NOMO-1 (cell line): Measurements from ENCODE around the gene RNF148.

Source experiments
- DNase-seq, 2 experiments: peaks; one replicate each; lab custom pipeline; 2025; ENCODE audit not compliant: unreplicated experiment in 2 of 2; lab: John Stamatoyannopoulos, UW

RNF148 gene, protein sequence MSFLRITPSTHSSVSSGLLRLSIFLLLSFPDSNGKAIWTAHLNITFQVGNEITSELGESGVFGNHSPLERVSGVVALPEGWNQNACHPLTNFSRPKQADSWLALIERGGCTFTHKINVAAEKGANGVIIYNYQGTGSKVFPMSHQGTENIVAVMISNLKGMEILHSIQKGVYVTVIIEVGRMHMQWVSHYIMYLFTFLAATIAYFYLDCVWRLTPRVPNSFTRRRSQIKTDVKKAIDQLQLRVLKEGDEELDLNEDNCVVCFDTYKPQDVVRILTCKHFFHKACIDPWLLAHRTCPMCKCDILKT

DNA sequence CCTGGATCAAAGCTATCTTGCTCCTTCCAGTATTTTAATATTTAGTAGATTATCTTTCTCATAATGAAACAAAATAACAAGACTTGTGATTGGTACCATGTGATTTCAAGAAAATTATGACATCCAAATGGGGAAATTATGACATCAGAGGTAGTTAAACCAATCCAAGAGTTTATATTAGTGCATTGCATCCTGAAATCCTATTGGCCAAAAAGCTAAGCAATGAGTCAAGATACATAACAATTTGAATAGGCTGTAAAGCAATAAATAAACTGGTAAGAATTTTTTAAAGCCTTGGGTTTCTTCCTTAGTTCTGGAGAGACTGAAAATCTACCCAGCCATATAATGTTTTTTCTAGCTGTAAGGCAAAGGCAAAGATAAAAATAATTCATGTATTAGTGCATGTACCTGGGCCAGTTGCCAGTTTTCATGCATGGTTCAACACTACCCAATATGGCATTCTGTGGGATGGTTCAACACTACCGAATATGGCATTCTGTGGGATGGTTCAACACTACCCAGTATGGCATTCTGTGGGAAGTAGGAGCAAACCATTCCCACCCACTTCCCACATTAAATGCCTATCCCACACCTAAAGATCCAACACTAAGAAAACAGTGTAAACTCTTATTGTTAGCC lies at the start of gene RNF148:
Gene RNF148, minus strand, starts transcription at position 51 of the 639 bp plus-strand sequence. CDS start 172 bp downstream, outside the sequence.
- DNase-seq, result no peak

DNA sequence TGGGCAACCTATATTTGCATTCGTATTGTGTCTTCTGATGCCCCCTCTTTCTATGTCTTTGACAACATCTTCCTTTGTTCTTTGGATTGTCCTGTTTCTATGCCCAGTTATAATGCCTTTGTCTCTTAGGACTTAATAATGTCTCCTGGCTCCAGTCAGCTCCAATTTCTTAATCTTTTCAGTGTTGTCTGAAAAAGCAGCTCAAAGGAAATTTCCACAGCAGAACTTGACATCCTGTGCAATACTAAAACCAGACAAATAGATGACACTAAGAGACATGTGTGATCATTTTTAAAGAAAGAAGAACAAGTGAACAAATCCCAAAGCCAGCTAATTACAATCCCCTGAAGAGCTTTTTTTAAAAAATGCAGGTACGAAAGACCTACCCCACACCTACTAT lies 47.7 kb upstream of the RNF148 start:
- no peak for DNase-seq

DNA sequence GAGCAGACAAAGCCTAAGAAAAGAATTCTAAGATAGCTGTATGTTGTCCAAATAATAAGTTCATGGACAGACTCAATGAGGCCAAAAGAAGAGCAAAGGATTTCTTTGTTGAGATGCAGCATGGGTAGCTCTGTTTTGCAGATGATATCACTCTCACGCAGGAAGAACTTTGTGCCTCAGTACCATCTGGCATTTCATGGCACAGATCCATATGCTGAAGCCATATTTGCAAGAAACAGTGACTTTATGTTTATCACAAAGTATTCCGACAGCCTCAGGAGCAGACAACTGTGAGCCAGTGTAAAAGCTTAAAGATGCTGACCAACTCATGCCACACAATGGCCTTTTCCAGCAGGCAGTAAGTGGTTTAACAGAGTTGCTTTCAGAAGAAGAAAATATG lies 45.5 kb upstream of the RNF148 start:
- no peak for DNase-seq

DNA sequence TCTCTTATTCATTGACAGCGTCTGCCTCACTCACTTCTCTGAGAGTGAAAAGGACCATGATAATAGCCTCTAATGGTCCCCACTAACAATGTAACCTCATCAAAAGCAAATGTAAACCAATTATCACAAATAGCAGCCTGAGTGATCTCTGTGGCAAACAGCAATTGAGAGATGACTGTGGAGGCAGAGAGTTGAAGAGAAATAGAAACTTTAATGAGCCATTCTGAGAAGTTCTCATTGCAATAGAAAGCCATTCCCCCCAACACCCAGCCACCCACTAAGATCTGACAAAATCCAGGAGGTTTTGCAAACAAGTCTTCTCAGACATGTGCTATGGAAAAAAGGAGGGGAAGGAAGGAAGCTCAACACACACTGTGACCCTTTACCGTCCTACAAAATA lies 44.2 kb upstream of the RNF148 start:
- DNase-seq, result no peak

DNA sequence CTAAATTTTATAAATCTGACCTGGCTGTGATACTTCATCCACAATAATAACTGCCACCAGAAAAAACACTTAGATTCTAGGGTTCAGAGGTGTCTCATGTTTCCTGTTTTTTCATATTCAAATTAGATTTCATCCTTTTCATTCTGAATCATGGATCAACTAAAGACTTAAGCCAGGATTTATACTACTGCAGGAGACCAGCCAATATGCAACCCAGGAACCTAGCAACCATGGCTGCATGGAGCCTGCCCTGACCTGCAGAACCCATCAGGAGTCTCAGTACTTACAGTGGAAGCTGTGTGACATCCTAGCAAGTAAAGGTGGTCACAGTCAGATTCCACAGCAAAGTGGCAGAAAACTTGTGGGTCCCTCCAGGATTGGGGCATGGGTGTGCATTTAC lies 40.5 kb upstream of the RNF148 start:
- no peak for DNase-seq

DNA sequence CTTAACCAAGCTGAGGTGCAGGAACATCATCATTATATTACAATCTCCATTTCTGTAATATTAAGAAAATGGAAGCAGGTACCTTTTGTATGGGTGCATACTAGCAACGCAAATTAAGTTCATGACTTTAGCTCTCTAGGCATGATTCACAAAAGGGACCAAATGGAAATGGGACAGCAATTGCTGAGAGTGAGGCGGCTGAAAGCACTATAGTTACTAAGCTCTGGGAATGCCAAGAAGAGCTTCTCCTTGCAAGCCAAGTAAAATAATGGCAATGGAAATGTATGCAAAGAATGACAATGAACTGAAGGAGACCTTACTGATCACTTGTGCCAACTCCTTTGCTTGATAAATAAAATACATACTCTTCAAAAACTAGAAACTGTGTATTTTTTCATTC lies 36.2 kb upstream of the RNF148 start:
- no peak for DNase-seq

DNA sequence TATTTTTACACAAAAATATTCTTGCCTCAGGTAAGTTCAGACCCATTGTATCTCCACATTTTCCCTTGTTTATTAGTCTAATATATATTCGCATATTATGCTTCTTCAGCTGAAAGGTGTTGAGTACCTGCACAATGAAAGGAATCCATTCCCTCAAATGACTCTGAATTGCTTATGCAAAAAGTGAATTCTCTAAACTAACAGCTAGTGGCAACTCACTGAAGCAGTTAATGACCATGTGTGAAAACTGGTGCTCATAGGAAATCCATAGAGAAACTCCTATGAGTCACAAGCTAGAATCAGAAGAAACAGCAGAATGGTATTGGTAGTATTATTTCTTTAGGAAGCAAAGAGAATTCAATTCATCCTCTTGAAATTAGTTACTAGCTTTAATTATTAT lies 33.5 kb upstream of the RNF148 start:
- no peak for DNase-seq

DNA sequence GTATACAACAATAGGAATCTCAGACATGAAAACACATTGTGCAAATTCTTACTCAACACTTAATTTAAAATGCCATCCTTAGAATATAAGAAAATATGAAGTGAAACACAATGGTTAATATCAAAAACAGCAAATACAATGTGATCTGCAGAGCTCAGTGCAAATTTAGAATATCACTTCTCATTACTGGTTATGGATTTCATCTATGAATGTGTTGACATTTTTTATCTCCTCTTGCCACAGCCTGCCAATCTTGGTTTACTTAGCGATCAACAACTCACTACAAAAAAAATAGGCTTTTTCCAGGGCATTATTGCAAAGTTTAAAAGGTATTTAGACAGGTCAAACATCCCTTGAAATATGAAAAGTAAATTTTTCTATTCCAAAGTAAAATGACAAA lies 25.0 kb upstream of the RNF148 start:
- no peak for DNase-seq

DNA sequence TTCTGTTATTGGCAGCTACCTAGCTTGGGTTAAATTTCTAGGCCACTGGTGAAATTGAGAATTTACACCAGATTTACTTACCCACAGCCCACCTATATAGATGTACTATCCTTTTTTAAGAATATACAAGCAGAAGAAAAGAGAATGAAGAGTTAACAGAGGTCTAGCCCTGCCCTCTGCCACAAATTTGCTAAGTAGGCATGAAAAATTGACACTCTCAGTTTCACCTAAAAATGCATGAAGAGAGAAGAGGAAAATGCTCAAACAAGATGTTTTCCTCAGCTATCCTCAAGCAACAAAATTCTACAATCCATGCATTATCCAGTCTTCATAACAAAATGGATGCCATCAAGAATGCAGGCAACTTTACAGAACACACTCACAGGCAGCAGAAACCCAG lies 24.6 kb upstream of the RNF148 start:
- DNase-seq, result no peak

DNA sequence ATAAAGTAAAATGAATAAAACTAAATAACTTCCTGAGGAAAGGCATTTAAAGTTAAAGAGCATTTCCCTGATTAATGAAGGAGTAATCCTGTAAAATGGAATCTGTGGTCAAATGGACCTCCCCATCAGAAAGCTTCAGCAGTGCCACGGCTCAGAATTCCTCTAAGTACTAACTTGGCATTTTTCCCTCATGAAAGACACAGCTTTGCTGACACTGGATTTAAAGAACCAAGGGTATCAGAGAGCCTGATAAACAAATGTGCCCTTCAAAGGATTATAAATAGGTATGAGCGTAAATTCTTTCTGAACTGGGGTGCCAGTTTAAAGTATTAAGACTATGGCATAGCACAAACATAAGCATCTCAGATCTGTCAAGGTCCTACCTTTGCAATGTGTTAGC lies 24.2 kb upstream of the RNF148 start:
- DNase-seq, result no peak

DNA sequence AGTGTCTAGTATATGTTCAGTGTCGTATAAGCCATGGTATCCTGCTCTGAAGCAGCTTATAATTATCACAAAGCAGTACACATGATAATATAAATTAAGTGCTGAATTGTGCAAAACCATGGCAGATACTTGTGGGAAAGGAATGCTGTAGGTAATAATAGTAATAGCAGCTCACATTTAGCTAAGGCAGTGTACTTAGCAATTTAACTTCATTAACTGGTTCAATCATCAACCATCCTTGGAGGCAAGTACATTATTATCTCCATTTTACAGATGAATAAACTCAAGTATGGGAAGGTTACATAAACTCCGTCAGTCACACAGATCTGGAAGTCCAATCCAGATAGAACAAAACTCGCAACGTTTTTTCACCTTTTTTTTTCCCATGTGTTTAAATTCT lies 21.6 kb upstream of the RNF148 start:
- DNase-seq, result no peak

DNA sequence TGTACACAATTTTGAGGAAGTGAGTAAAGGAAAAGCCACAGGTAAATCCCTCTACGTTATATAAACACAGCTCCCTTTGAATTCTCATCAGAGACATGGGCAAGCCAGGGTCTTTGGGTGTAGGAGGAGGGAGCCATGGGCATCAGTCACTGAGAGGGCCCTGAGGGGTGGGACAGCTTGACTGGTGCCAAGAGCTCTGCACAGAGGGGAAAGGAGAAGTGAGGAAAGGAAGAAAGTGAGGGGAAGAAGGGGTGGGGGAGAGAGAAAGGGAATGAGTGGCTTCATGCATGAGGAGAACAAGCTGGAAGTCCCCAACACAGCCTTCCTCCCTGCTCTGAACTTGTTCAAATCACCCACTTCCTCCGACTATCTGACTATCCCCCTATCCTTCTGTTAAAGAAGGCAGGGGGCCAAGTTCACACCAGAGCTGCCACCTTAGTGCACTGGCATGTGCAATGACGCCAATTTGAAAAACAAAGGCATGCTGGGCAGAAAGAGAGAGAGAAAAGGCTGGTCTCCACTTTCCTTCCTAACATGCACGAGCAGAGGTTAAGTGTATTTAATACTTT lies 16.4 kb upstream of the RNF148 start:
- DNase-seq, result no peak

DNA sequence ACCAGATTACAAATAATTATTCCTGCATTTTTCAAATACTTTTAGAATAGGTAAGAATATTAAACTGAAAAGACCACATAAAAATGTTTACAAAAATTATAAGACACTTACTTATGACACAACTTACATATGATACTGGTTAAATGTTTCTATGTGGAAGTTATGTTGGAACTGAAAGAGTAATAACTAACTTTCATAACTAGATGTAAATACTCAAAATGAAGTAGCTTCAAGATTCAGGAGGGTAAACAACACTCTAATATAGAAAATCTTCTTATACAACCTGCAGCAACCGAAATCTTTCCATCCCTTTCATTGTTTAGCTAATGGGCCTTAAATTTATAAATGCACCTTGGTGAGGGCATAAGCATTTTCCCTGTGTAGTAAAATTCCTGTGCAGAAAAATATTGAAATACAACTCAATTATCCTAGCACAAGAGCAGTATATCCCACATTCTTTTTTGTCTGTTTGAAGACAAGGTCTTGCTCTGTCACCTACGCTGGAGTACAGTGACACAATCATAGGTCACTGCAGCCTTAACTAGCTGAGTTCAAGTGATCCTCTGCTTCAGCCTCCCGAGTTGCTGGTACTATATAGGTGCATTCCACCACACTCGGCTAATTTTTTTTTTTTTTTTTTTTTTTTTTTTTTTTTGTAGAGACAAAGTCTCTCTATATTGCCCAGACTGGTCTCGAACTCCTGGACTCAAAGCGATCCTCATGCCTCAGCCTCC lies 14.8 kb upstream of the RNF148 start:
- no peak for DNase-seq

DNA sequence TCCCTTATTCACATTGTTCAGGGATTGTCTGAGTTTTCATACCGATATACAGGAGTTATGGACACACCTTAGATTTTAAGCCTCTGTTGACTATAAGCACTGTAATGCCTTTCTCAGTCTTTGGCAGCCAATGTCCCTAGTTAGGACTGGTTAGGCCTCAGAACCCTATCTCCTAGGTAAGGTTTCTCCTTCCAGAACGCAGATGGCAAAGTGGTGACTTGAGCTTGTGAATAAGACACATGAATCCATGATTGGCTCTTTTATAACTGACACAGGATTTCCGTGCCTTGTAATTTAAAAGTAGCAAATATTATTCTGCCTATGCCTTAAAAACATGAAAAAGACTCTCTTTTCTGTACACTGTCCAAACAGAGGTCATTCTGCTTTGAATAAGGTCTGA lies 12.5 kb upstream of the RNF148 start:
- no peak for DNase-seq

DNA sequence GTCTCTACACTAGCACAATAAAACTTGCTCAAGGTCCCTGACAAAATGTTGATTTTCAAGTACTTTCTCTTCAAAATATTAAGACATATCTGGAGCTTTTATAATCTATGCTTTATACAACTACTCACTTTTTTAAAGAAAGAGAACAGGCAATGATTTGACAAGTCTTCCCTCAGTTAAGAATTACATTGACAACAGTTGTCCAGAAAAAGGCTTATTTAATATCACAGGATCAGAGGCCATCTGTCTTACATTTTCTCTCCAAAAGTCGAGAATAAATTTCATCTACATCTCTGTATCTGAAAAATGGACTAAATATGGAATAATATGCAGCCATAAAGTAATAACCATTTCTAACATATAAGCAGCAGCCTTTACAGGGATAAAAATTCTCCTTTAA lies 8.2 kb upstream of the RNF148 start:
- no peak for DNase-seq

DNA sequence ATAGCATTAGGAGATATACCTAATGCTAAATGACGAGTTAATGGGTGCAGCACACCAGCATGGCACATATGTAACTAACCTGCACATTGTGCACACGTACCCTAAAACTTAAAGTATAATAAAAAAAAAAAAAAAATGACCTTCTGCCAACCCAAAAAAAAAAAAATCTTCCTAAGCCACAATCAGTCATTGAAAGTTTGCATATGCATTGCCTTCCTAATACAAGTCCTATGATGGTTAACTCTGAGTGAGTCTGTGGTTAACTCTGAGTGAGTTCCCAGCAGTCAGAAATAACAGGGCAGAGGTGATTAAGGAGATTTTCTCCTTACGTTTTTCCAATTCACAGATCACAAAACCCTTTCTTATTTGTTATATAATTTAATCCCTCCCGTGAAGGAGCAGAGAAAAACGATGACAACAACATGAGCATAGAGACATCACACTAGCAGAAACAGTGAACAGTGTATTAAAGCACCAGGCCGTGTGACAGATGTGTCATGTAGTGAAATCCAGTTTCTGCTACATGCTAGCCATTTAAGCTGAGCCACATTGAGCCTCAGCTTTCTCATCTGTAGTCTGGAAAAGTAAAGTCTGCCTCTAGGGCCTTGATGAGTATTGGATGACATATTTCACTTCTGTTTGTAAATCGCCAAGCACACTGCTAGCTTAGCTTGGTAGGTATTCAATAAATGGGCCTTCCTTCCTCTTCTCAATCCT lies 7.4 kb upstream of the RNF148 start:
- no peak for DNase-seq

DNA sequence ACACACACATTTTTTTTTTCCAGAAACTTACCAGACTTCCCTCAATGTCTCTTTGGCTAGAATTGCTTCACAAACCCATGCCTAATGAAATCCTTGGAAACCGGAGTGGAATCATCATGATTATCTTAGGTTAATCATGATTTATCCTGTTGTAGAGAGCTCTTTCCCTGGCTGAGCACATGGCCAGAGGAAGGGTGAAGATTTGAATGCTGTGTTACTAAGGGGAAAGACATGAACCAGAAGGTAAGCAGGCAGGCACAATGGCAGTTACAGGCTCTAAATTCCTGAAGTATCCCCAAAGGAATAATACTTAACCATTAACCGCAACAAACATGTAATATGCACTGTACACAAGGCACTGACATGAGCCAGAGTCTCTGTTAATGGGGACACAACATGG lies 4.1 kb upstream of the RNF148 start:
- no peak for DNase-seq

DNA sequence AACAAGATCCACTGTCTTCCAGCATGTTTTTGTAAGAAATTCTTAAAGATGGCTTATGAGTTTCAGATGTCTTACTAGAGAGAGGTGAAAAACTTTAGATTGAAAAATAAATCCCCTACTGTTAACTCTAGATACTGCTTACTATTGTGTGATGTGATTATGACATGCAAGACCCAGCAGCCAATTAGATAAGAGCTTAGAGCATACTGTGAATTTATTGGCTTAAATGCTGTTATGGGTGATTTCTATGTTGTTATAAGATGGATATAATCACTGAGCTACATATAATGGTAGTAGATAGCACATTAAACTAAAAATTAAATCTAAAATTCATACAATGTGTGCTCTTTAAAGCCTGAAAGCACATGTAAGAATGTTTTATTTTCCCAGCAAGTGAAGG lies 3.7 kb downstream of the RNF148 start, which contains the start of gene RNF133:
Gene RNF133, minus strand, starts transcription at position 101 of the 400 bp plus-strand sequence. CDS start 199 bp downstream, outside the sequence.
- no peak for DNase-seq

DNA sequence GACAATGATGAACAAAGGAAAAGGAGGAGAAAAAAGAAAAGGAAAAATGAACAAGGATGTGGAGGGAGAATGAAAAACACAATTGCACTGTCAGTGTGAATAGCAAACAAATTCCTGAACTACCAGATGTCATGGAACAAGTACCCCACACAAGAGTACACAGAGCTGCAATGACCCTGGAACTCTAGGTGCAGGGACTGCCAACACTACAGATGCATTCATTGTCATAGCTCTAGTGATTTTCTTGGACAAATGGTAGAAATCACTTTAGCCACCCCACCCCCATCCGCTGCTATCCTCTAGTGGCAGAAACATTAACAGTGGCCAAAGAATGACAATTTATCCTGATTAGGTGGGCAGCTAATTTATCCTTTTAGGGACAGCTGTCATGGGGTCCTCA lies 6.9 kb downstream of the RNF148 start:
- DNase-seq, result no peak

DNA sequence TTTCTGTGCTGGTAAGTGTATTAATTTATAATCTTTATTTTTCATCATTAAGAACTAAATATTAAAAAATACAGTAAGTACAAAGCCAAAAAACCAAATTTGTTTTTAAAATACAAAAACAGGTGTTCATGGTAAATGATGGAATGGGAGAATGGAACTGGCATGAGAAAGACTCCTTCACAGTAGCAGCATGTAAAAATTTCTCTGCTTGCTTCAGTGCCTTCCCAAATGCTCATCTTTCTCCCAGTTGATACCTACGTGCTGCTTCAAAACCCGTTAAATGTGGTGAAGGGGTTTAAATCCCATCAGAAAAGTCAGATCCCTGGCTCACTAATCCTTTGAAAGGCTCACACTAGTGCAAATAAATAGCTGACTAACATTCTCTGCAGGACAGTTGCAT lies 8.0 kb downstream of the RNF148 start:
- no peak for DNase-seq

DNA sequence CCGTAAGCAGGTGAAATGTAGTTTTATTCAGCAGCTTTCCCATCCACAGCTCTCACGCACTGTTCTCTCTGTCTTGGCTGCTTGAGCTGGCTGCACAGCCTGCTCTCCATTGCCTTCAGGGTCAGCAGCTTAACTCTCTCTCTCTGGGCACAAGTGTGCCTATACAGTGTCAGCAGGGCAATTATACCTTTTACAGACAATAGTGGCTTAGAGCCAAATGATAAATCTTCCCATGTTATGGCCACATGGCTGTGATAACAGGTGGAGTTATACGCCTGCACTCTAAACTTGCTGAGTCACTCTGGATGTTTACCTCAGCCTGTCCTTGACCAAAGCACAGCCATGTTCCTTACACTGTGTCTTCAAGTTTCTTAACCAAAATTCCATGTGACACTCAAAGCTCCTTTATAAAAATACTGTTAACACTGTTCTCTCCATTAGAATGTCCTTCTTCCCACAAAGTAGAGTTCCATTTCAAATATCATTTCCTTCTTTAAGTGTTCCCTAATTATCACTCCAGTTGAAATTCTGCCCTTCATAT lies 9.9 kb downstream of the RNF148 start:
- DNase-seq, result no peak
